RCC 7860 (cell line): ENCODE data around the gene RPH3AL.
"Not testable (repeated sequence)": the region's sequence is repeated elsewhere in the genome, so short reads cannot be mapped to it uniquely, and the experiment has no call there.

ENCODE experiments used
- DNase-seq: peaks from one replicate; pipeline ENCODE4 v3.0.0-alpha.2; 2015; ENCODE audit warnings: low spot score
- FAIRE-seq: peaks from 2 replicates; lab custom pipeline; 2012; peaks lifted over from hg19 to GRCh38; lab: Jason Lieb, UNC

RPH3AL gene

DNA sequence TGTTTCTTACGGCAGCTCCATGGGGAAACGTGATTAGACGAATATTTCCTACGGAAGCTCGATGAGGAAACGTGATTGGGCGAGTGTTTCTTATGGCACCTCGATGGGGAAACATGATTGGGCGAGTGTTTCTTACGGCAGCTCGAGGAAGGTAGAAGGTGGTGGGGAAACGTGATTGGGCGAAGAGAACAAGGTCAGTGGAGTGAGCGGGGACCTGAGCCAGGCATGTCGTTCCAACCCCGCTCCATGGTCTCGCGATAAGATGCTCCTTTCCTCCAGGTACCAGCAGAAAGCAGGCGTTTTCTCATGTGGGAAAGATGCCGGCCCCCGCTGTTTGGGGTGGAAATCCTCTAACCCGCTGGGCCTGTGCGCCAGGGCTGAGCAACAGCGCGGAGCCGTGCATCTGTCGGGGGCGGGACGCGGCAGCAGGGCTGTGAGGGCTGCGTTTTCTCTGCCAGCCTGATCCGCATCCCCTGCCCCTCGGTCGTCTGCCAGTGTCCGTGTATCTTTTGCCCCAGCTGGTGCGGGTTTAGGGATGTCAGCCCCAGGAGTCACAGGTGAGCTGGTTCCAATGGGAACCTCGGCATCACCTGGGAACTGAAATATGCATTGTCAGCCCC is 145.6 kb downstream of the RPH3AL start:
- no peak for DNase-seq
- no peak for FAIRE-seq

DNA sequence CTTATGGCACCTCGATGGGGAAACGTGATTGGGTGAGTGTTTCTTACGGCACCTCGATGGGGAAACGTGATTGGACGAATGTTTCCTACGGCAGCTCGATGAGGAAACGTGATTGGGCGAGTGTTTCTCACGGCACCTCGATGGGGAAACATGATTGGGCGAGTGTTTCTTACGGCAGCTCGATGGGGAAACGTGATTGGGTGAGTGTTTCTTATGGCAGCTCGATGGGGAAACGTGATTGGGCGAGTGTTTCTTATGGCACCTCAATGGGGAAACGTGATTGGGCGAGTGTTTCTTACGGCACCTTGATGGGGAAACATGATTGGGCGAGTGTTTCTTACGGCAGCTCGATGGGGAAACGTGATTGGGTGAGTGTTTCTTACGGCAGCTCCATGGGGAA is 146.1 kb downstream of the RPH3AL start:
- not testable (repeated sequence) for DNase-seq, FAIRE-seq

- FAIRE-seq: no peak
- DNase-seq: no peak
These were observed 146.8 kb downstream of the RPH3AL start for GRCh38 chr17:205817-206216.

- FAIRE-seq (no peak), DNase-seq (no peak)
These were observed 147.4 kb downstream of the RPH3AL start for GRCh38 chr17:205148-205669.

GRCh38 chr17:204427-205147 is 148.0 kb downstream of the RPH3AL start:
- FAIRE-seq: no peak
- DNase-seq: no peak

GRCh38 chr17:202501-202951 is 150.1 kb downstream of the RPH3AL start:
- DNase-seq: no peak
- no peak for FAIRE-seq

DNA sequence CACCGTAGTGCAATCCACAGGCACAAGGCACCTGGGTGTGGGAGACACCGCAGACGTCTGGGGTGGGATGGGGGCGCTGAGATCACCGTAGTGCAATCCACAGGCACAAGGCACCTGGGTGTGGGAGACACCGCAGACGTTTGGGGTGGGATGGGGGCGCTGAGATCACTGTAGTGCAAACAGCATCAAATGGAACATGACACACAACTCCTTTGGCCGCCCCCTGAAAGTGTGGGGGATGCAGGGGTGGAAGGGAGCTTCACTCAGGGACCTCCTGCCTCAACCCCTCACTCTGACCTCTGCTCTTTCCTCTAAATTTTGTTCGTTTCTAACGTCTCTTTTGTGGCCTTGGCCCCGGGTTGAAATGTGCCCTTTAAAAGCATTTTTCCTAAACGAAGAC is 150.9 kb downstream of the RPH3AL start:
- DNase-seq, FAIRE-seq: not testable (repeated sequence)

- not testable (repeated sequence) for FAIRE-seq, DNase-seq
These were observed 151.3 kb downstream of the RPH3AL start for GRCh38 chr17:201257-201656.

DNA sequence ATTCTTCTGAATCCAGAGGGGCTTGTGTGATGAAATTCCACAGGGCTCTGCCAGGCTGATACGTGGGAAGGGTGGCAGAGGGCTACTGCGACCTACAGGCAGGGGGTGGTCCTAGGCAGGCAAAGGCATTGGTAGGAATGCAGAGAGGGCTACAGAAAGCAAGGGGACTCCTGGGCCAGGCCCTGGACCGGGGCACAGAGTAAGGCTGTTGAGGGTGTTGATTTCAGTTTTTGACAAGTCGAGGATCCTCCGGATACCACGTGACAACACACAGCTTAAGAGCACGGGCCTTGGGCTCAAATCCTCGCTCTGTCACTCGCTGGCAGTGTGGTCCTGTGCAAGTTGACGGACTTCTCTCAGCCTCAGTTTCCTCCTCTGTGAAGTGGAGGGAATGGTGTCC is 152.0 kb downstream of the RPH3AL start:
- FAIRE-seq: no peak
- DNase-seq: no peak

GRCh38 chr17:199806-200545 is 152.6 kb downstream of the RPH3AL start:
- DNase-seq (peak; percentile 5), FAIRE-seq (no peak)

- DNase-seq: no peak
These were observed 153.4 kb downstream of the RPH3AL start for GRCh38 chr17:199191-199604.

GRCh38 chr17:198225-198624 is 154.4 kb downstream of the RPH3AL start:
- FAIRE-seq, DNase-seq: not testable (repeated sequence)

More at GRCh38 chr17:199191-199604, 153.4 kb downstream of the RPH3AL start:
- FAIRE-seq: no peak

- no peak for FAIRE-seq
- no peak for DNase-seq
These were observed 155.3 kb downstream of the RPH3AL start for GRCh38 chr17:197352-197751.

GRCh38 chr17:194828-195602 is 157.6 kb downstream of the RPH3AL start:
- DNase-seq (no peak), FAIRE-seq (no peak)

DNA sequence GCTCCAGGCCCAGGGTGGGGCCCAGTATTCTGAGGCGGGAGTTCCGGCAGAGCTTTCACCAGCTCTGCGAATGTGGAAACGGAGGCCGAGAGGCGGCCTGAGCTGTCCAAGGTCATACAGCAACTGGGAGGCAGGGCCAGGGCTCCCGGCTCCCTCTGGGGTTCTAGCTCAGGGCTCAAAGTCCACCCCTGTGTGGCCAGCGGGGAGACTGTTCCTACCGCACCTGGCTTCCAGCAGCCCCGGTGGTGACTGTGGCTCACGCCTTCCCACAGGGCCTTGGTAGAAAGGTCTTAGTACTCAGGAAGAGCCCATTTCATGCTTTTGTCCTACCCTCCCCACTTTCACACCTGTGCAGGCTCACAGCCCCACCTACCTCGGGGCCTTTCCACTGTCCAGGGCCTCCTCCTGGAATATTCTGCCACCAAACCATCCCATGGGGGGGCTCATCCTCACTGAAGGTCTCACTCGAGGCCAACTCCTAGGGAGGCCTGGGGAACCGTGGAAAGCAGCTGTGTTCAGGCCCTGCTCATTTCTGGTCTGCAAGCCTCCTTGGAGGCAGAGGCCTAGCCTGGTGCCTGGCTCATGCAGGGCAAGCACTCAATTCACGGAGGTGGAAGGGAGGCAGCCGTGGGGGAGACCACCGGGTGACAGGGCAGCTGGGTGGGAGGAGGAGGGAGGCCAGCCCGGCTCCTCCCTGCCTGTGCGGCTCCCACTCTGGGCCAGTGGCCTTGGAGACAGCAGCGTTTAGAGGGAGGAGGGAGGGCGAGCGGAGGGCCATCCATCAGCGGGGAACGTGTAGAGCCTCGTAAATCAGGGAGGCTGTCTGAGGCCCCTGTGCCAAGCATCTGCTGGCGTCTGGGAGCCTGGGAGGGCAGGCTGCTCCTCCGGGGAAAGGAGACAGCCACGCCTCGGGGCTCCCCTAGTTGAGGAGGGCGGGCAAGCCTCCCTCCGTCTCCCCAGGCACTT is 158.5 kb downstream of the RPH3AL start:
- DNase-seq (no peak), FAIRE-seq (no peak)

- FAIRE-seq: no peak
- no peak for DNase-seq
These were observed 159.2 kb downstream of the RPH3AL start for GRCh38 chr17:193426-193810.

GRCh38 chr17:192666-193425 is 159.8 kb downstream of the RPH3AL start:
- no peak for FAIRE-seq
- no peak for DNase-seq

GRCh38 chr17:189444-189843 is 163.2 kb downstream of the RPH3AL start:
- DNase-seq (no peak), FAIRE-seq (no peak)

- FAIRE-seq (no peak), DNase-seq (no peak)
These were observed 165.5 kb downstream of the RPH3AL start for GRCh38 chr17:187130-187529.
